HEK293T (cell line): ENCODE results near the gene TAT.

Source experiments
- ARNT ChIP-seq: fragments of 450-650 bp; IDR thresholded peaks from 2 replicates; pipeline ENCODE4 v1.6.1; 2017; ENCODE audit warnings: mild to moderate bottlenecking
- CTBP1 ChIP-seq: fragments of 450-650 bp; IDR thresholded peaks from 2 replicates; pipeline ENCODE4 v1.6.1; 2016; ENCODE audit warnings: borderline replicate concordance
- ELF4 ChIP-seq: fragments of 450-650 bp; IDR thresholded peaks from 2 replicates; pipeline ENCODE4 v1.6.1; 2017; ENCODE audit warnings: antibody characterized with exemption
- FOXA1 ChIP-seq: fragments of 450-650 bp; IDR thresholded peaks from 2 replicates; pipeline ENCODE4 v1.6.1; 2016; ENCODE audit warnings: mild to moderate bottlenecking
- FOXK2 ChIP-seq: fragments of 450-650 bp; IDR thresholded peaks from 2 replicates; pipeline ENCODE4 v1.6.1; 2016; ENCODE audit warnings: mild to moderate bottlenecking
- FOXM1 ChIP-seq: fragments of 450-650 bp; IDR thresholded peaks from 2 replicates; pipeline ENCODE4 v1.6.1; 2017; ENCODE audit warnings: mild to moderate bottlenecking, borderline replicate concordance
- HDGF ChIP-seq: fragments of 450-650 bp; IDR thresholded peaks from 2 replicates; pipeline ENCODE4 v1.6.1; 2017; ENCODE audit warnings: antibody characterized with exemption, borderline replicate concordance
- LEF1 ChIP-seq: fragments of 450-650 bp; IDR thresholded peaks from 2 replicates; pipeline ENCODE4 v1.6.1; 2017; ENCODE audit warnings: mild to moderate bottlenecking, borderline replicate concordance
- SP1 ChIP-seq: fragments of 450-650 bp; IDR thresholded peaks from 2 replicates; pipeline ENCODE4 v1.6.1; 2017
- SUZ12 ChIP-seq: fragments of 450-650 bp; IDR thresholded peaks from 2 replicates; pipeline ENCODE4 v1.6.1; 2016; ENCODE audit warnings: mild to moderate bottlenecking
- TARDBP ChIP-seq: fragments of 450-650 bp; IDR thresholded peaks from 2 replicates; pipeline ENCODE4 v1.6.1; 2016
- ZNF384 ChIP-seq: fragments of 450-650 bp; IDR thresholded peaks from 2 replicates; pipeline ENCODE4 v1.6.1; 2016
- TF ChIP-seq, protein P1 (sequence below): fragments of 450-650 bp; IDR thresholded peaks from 2 replicates; pipeline ENCODE4 v1.6.1; 2016

DNA sequence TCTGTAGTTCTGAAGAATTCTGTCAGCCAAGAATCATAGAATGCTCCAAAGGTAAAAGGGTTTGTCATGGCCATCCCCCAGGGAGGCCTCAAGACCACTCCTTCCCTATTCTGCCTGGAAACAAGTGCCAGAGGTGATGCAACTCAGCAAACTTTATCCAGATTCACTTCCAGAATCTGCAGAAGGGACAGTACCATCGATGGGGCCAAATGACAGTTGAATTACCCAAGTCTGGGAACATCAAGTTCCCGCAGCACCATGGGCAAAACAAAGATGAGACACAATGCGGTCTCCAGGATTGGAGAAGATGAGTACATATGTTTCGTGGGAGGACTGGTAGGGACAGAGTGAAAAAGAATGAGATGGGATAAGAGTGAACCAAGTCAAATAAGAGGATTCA, 13.7 kb upstream of the TAT start:
- TF ChIP-seq SP1 = no peak
- no peak for TF ChIP-seq SUZ12
- no peak for TF ChIP-seq FOXA1
- no peak for TF ChIP-seq ZNF384
- TF ChIP-seq TARDBP = no peak
- TF ChIP-seq CTBP1 = no peak
- TF ChIP-seq FOXM1 = no peak
- no peak for TF ChIP-seq ELF4
- no peak for TF ChIP-seq ARNT
- TF ChIP-seq FOXK2 = no peak
- TF ChIP-seq HDGF = no peak
- no peak for TF ChIP-seq LEF1
- TF ChIP-seq, protein P1, sequence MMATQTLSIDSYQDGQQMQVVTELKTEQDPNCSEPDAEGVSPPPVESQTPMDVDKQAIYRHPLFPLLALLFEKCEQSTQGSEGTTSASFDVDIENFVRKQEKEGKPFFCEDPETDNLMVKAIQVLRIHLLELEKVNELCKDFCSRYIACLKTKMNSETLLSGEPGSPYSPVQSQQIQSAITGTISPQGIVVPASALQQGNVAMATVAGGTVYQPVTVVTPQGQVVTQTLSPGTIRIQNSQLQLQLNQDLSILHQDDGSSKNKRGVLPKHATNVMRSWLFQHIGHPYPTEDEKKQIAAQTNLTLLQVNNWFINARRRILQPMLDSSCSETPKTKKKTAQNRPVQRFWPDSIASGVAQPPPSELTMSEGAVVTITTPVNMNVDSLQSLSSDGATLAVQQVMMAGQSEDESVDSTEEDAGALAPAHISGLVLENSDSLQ = no peak
